ENCODE data around the gene SPPL2B.
"Not testable (repeated sequence)": the region's sequence is repeated elsewhere in the genome, so short reads cannot be mapped to it uniquely, and the experiment has no call there.

The SPPL2B gene

DNA sequence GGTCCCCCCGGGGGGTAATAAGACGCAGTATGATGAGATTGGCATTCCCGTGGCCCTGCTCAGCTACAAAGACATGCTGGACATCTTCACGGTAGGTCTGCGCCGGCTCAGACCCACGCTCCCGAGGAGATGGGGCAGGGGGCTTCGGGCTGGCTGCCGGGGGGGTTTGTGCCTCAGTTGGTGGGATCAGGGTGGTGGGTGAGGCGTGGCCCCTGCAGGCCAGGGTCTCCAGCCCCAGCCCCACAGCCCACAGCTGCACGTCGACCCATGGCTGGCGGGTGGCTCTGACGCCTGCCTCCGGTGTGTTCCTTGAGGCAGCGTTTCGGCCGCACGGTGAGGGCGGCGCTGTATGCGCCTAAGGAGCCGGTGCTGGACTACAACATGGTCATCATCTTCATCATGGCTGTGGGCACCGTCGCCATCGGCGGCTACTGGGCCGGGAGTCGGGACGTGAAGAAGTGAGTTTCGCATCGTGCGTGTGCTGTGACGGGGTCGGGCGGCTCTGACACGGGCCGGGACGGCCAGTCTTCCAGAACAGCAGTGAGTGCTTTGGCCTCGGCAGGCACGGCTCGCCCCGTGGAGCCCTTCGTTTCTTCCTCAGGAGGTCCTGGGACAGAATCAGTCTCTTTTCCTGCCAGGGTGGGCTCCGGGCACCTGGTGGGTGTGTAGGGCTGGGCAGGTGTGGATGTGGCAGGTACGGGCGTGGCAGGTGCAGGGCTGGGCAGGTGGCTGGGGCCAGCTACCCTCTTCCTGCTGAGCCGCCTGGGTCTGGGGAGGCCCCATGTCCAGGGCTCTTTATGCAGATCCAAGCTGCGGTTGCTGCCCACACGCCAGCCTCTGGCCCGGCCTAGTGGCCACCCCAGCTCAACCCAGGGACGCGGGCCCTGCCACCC lies 10.5 kb downstream of the SPPL2B start:
- no peak for DNase-seq

- DNase-seq, result no peak
Observed at GRCh38 chr19:2339644-2340310, 11.3 kb downstream of the SPPL2B start.

DNA sequence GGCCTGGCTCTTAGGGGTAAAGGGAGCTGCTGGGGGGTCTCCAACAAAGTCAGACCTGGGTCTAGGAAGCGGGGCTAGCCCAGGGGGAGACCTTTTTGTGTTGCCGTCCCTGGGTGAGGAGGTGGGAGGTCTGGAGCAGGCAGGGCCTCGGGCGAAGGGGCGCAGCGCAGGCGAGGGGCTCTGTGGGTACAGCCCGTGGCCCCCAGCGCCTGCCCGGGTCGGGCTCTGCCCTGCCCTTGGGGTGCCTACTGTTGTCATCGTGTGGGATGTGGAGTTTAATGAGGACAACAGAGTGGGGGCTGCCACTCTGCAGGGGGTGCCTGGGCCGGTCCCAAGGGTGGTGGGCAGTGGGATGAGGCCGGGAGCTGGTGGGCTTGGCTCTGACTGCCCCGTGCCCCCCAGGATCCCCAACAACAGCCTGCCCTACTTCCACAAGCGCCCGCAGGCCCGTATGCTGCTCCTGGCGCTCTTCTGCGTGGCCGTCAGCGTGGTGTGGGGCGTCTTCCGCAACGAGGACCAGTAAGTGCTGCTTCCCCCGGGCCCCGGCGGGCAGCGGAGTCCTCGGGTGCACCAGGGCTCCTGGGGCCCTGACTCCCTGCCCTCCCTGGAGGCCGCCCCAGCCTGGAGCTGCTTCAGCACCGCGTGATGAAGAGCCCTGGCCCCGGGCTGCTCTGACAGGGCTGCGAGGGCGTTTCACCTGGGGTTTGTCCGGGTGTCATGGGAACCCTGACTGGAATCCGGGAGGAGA lies 12.2 kb downstream of the SPPL2B start:
- DNase-seq, result no peak

GRCh38 chr19:2341244-2341751 lies 12.8 kb downstream of the SPPL2B start:
- DNase-seq, result no peak

DNA sequence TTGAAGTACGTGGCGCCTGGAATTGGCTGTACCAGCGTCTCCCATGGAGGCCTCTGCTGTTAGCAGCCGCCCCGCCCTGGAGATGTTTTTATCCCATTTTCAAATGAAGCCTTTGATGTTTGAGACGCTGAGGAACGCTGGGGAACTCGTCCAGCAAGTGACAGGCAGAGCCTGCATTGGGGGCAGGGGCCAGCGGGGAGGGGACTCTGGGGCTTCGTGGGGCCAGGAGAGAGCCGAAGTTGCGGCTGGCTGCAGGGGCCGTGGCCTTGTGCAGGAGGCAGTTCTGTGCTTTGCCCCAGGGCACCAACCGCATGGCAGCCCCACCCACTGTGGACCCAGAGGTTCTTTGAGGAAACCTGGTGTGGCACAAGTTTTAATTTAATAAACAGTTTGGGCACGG lies 13.5 kb downstream of the SPPL2B start:
- DNase-seq, result no peak

GRCh38 chr19:2342656-2343288 lies 14.3 kb downstream of the SPPL2B start:
- no peak for DNase-seq

GRCh38 chr19:2343289-2343982 lies 15.0 kb downstream of the SPPL2B start:
- DNase-seq, result no peak

- DNase-seq, result no peak
Observed at GRCh38 chr19:2344381-2344870, 15.9 kb downstream of the SPPL2B start.

DNA sequence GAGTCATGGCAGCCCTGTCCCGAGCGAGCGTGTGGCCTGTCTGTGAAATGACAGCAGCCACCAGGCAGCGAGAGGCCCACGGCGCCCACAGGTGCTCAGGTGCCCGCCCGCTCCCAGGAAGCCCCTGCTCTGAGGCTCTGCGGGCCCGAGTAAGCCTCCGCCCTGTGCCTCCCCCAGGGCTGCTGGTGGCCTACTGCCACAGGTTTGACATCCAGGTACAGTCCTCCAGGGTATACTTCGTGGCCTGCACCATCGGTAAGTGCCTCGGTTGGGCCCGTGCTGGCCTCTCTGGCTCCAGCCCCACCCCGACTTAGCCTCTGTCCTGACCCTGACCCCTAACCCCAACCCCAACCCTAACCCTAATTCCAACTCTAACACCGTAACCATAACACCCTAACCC lies 16.6 kb downstream of the SPPL2B start:
- no peak for DNase-seq

GRCh38 chr19:2345794-2346663 lies 17.5 kb downstream of the SPPL2B start:
- peak in 2 of 3 experiments; percentile 14 to 45 for DNase-seq

DNA sequence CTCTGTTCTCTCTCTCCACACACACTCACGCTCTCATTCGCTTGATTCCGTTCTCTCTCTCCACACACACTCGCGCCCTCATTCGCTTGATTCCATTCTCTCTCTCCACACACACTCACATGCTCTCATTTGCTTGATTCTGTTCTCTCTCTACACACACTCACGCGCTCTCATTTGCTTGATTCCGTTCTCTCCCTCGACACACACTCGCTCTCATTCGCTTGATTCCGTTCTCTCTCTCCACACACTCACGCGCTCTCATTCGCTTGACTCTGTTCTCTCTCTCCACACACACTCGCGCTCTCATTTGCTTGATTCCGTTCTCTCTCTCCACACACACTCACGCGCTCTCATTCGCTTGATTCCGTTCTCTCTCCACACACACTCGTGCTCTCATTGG lies 21.3 kb downstream of the SPPL2B start:
- DNase-seq, result not testable (repeated sequence)

GRCh38 chr19:2350656-2351055 lies 22.2 kb downstream of the SPPL2B start:
- DNase-seq, result no peak

DNA sequence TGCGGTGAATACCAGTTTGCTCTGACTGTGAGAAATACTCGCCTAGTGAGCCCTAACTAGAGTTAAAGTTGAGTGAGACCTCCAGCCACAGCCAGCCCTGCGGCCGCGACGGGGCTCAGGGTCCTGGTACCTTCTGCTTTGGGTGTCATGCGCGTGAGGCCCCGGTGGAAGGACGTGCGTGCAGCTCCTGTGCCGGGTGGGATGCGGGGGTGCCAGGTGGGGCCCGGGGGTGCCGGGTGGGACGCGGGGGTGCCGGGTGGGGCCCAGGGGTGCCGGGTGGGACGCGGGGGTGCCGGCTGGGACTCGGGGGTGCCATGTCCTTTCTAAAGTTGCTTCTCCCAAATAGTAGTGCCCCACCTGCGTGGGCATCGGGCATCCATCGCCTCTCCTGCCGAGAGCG lies 23.1 kb downstream of the SPPL2B start:
- DNase-seq, result no peak

DNA sequence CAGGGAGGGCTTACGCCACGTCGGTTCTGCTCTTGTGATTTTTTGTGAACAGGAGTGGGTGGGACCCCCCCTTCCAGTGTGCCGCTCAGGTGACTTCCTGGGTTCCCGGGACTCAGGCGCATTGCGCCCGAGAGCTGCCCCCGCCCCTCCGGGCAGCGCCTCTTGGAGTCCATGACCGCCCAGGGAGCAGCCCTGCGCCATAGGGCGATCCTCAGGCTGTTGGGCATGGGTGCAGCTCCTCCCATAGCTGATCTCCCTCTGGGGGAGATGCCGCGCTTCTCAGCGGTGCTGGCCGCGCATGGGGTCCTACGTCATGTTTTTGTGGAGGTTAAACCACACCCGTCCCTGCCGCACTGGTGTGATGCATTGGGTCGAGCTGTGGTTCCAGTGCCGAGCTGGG lies 23.6 kb downstream of the SPPL2B start:
- DNase-seq, result no peak

- no peak for DNase-seq
Observed at GRCh38 chr19:2353159-2353886, 24.8 kb downstream of the SPPL2B start.

GRCh38 chr19:2353887-2354592 lies 25.6 kb downstream of the SPPL2B start:
- DNase-seq, result no peak

- no peak for DNase-seq
Observed at GRCh38 chr19:2354670-2355069, 26.2 kb downstream of the SPPL2B start.

GRCh38 chr19:2355168-2356035 lies 26.9 kb downstream of the SPPL2B start:
- no peak for DNase-seq
